ENCODE results near the gene RXFP2.

DNA sequence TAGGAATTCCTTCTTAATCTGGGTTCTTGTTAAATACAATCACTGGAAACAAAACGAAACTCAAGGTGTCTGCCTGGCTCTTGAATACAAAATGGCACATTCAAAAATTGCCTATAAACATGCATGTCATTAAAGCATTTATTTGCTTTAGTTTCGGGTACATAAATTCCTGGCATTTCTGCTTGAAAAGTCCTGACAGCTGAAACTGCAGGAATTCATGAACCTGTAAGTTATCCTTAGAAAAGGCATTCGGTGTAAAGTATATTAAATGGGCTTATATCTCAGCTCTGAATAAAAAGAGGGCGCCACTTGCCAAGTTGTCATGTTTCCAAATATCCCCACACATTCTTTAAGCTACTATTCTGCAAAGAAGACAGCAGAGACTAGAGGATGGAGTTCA lies 32.9 kb downstream of the RXFP2 start:
- TF ChIP-seq, protein P1, sequence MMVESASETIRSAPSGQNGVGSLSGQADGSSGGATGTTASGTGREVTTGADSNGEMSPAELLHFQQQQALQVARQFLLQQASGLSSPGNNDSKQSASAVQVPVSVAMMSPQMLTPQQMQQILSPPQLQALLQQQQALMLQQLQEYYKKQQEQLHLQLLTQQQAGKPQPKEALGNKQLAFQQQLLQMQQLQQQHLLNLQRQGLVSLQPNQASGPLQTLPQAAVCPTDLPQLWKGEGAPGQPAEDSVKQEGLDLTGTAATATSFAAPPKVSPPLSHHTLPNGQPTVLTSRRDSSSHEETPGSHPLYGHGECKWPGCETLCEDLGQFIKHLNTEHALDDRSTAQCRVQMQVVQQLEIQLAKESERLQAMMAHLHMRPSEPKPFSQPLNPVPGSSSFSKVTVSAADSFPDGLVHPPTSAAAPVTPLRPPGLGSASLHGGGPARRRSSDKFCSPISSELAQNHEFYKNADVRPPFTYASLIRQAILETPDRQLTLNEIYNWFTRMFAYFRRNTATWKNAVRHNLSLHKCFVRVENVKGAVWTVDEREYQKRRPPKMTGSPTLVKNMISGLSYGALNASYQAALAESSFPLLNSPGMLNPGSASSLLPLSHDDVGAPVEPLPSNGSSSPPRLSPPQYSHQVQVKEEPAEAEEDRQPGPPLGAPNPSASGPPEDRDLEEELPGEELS (CRISPR knock-in tag; IDR thresholded peaks at IDR 0.05; ENCODE audit: borderline replicate concordance): no peak
- TF ChIP-seq MEF2A (IDR thresholded peaks at IDR 0.05; ENCODE audit: control insufficient read depth, low read depth, low read length) (no peak), ZBTB17 (CRISPR knock-in tag; IDR thresholded peaks at IDR 0.05) (no peak), ZNF175 (CRISPR knock-in tag; IDR thresholded peaks at IDR 0.05; ENCODE audit: low read depth) (no peak), SRF (CRISPR knock-in tag; IDR thresholded peaks at IDR 0.05) (no peak), TAF1 (IDR thresholded peaks at IDR 0.05; ENCODE audit: control insufficient read depth, extremely low read depth, insufficient read depth, low read length, severe bottlenecking) (no peak), EP300 (IDR thresholded peaks at IDR 0.05; ENCODE audit: low read length) (no peak), POLR2AphosphoS5 (IDR thresholded peaks at IDR 0.05; ENCODE audit: control insufficient read depth, insufficient read depth, low read depth, low read length) (no peak), MXI1 (IDR thresholded peaks at IDR 0.05; ENCODE audit: low read depth, low read length) (no peak)
- TF ChIP-seq, protein P2, sequence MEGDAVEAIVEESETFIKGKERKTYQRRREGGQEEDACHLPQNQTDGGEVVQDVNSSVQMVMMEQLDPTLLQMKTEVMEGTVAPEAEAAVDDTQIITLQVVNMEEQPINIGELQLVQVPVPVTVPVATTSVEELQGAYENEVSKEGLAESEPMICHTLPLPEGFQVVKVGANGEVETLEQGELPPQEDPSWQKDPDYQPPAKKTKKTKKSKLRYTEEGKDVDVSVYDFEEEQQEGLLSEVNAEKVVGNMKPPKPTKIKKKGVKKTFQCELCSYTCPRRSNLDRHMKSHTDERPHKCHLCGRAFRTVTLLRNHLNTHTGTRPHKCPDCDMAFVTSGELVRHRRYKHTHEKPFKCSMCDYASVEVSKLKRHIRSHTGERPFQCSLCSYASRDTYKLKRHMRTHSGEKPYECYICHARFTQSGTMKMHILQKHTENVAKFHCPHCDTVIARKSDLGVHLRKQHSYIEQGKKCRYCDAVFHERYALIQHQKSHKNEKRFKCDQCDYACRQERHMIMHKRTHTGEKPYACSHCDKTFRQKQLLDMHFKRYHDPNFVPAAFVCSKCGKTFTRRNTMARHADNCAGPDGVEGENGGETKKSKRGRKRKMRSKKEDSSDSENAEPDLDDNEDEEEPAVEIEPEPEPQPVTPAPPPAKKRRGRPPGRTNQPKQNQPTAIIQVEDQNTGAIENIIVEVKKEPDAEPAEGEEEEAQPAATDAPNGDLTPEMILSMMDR (IDR thresholded peaks at IDR 0.05 in 2 of 3, conservative IDR thresholded peaks at IDR 0.05 in 1 of 3; ENCODE audit: insufficient read depth in 2 of 3, low read depth in 1 of 3, low read length in 3 of 3): no peak
- TF ChIP-seq, protein P3, sequence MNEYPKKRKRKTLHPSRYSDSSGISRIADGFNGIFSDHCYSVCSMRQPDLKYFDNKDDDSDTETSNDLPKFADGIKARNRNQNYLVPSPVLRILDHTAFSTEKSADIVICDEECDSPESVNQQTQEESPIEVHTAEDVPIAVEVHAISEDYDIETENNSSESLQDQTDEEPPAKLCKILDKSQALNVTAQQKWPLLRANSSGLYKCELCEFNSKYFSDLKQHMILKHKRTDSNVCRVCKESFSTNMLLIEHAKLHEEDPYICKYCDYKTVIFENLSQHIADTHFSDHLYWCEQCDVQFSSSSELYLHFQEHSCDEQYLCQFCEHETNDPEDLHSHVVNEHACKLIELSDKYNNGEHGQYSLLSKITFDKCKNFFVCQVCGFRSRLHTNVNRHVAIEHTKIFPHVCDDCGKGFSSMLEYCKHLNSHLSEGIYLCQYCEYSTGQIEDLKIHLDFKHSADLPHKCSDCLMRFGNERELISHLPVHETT (CRISPR knock-in tag; conservative IDR thresholded peaks at IDR 0.05 in 1 of 2, IDR thresholded peaks at IDR 0.05 in 1 of 2): no peak

All from K562 (cell line).